Subcutaneous abdominal adipose tissue (tissue), 5 donors: ENCODE measurements around the gene PIGN.

Source experiments
- H3K27ac ChIP-seq: one replicate; pipeline ENCODE4 v1.7.0; 2013; ENCODE audit warnings: low read depth, mild to moderate bottlenecking, inconsistent platforms, low read length, moderate library complexity
- H3K27me3 ChIP-seq, 5 donors: one replicate each; pipeline ENCODE4 v1.7.0; 2013; ENCODE audit warnings: low read length in 5 of 5, inconsistent platforms in 1 of 5; ENCODE audit not compliant: control insufficient read depth in 5 of 5, insufficient read depth in 4 of 5
- H3K36me3 ChIP-seq, 5 donors: one replicate each; pipeline ENCODE4 v1.7.0; 2013; ENCODE audit warnings: low read length in 5 of 5; ENCODE audit not compliant: control insufficient read depth in 5 of 5, insufficient read depth in 5 of 5
- H3K4me1 ChIP-seq, 5 donors: one replicate each; pipeline ENCODE4 v1.7.0; 2013; ENCODE audit warnings: low read length in 5 of 5, mild to moderate bottlenecking in 3 of 5, moderate library complexity in 1 of 5; ENCODE audit not compliant: control insufficient read depth in 5 of 5, insufficient read depth in 5 of 5
- H3K4me3 ChIP-seq, 5 donors: one replicate each; pipeline ENCODE4 v1.7.0; 2013; ENCODE audit warnings: low read length in 5 of 5, low read depth in 1 of 5
- H3K9ac ChIP-seq, 5 donors: one replicate each; pipeline ENCODE4 v1.7.0; 2013; ENCODE audit warnings: low read length in 5 of 5, mild to moderate bottlenecking in 4 of 5, moderate library complexity in 3 of 5
- H3K9me3 ChIP-seq, 5 donors: one replicate each; pipeline ENCODE4 v1.7.0; 2013; ENCODE audit warnings: low read length in 5 of 5; ENCODE audit not compliant: control insufficient read depth in 5 of 5
- donor health status: healthy.
- donor health status: healthy.
- donor health status: healthy.
- donor health status: healthy.
- donor health status: healthy.

Gene PIGN

GRCh38 chr18:62009521-62009920, 177.3 kb downstream of the PIGN start:
- no peaks in the 10 kb centered on the region for H3K4me1 ChIP-seq

GRCh38 chr18:62001396-62001795, 185.5 kb downstream of the PIGN start:
- Histone ChIP-seq H3K27me3 (no peaks in the 10 kb centered on the region), H3K4me3 (no peak overlapping the region), H3K9me3 (peaks cover 0 to 12% (median 6%) of the 10 kb centered on the region in 5 donors), H3K9ac (no peak overlapping the region), H3K27ac (no peak overlapping the region), H3K4me1 (no peaks in the 10 kb centered on the region), H3K36me3 (no peaks in the 10 kb centered on the region)

More at GRCh38 chr18:62009521-62009920, 177.3 kb downstream of the PIGN start:
- Histone ChIP-seq H3K9me3 (peaks cover 0 to 7% (median 0%) of the 10 kb centered on the region in 5 donors), H3K36me3 (no peaks in the 10 kb centered on the region), H3K4me3 (no peak overlapping the region), H3K9ac (no peak overlapping the region), H3K27ac (no peak overlapping the region), H3K27me3 (no peaks in the 10 kb centered on the region)

- Histone ChIP-seq H3K27ac (no peak overlapping the region), H3K4me1 (peaks cover 0 to 3% (median 0%) of the 10 kb centered on the region in 5 donors), H3K4me3 (no peak overlapping the region), H3K9me3 (peaks cover 0 to 7% (median 5%) of the 10 kb centered on the region in 5 donors), H3K9ac (no peak overlapping the region), H3K27me3 (no peaks in the 10 kb centered on the region), H3K36me3 (no peaks in the 10 kb centered on the region)
Observed at GRCh38 chr18:61998957-61999356, 187.9 kb downstream of the PIGN start.

DNA sequence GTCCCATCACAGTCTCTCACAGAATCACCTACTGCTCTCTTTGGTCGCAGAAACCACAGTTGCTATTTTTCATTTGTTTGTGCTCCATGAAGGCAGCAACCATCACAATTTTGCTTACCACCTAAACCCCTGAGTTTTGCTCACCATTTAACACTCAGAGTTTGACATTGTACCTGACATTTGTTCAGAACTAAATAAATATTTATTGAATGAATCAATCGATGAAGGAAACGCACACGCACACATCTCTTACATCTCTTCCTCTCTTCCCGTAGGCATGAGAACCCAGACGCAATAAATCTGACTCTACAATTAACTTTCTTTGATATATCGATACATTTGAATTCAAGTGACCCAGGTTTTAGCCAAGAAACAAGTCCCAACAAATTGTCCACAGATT, 188.5 kb downstream of the PIGN start:
- H3K9me3 ChIP-seq, result peaks cover 0 to 7% (median 5%) of the 10 kb centered on the region in 5 donors
- no peak overlapping the region for H3K9ac ChIP-seq
- H3K4me1 ChIP-seq, result peaks cover 0 to 3% (median under 1%) of the 10 kb centered on the region in 5 donors
- no peaks in the 10 kb centered on the region for H3K36me3 ChIP-seq
- no peaks in the 10 kb centered on the region for H3K27me3 ChIP-seq
- no peak overlapping the region for H3K27ac ChIP-seq
- H3K4me3 ChIP-seq, result no peak overlapping the region

DNA sequence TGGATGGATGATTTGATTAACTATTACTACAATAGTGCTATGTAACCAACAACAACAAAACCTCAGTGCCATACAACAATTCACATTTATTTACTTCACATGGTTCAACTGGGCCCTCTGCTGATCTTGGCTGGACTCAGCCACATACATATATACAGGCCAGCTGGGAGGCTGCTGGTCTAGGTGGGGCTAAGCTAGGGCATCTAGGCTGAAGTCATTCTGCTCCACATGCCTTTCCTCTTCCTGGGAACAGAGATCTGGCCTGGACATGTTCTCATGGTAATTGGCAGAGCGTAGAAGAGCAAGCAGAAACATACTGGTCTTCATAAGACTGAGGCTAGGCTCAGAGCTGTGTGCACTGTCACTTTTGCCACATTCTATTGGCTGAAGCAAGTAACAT, 191.2 kb downstream of the PIGN start:
- Histone ChIP-seq H3K4me1 (peaks cover 0 to 14% (median 11%) of the 10 kb centered on the region in 5 donors), H3K27ac (no peak overlapping the region)

DNA sequence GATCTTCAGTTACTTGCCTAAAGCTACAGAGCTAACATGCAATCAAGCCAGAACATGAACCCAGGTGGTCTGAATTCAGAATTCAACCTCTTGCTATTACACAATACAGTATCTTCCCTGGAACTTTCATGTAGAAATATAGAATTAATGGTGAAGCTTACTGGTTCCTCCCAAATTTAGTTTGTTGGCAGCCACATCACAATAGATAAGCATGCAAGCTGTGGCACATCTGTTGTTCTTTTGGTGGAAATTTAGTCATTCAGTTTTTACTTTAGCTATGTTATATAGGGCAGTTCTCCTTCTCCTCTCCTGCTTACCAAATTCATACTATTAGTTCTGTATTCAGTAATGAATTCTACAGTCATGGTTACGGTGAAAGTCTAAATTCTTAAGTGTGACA, 193.0 kb downstream of the PIGN start:
- no peaks in the 10 kb centered on the region for H3K9me3 ChIP-seq
- H3K9ac ChIP-seq, result no peak overlapping the region
- H3K36me3 ChIP-seq, result no peaks in the 10 kb centered on the region
- peaks cover 0 to 14% (median 11%) of the 10 kb centered on the region in 5 donors for H3K4me1 ChIP-seq
- H3K27ac ChIP-seq, result no peak overlapping the region
- H3K27me3 ChIP-seq, result no peaks in the 10 kb centered on the region
- no peak overlapping the region for H3K4me3 ChIP-seq

More for the DNA sequence above, 191.2 kb downstream of the PIGN start:
- no peaks in the 10 kb centered on the region for H3K27me3 ChIP-seq
- no peak overlapping the region for H3K9ac ChIP-seq
- H3K9me3 ChIP-seq, result peaks cover 0 to 2% (median 0%) of the 10 kb centered on the region in 5 donors
- no peak overlapping the region for H3K4me3 ChIP-seq
- no peaks in the 10 kb centered on the region for H3K36me3 ChIP-seq

DNA sequence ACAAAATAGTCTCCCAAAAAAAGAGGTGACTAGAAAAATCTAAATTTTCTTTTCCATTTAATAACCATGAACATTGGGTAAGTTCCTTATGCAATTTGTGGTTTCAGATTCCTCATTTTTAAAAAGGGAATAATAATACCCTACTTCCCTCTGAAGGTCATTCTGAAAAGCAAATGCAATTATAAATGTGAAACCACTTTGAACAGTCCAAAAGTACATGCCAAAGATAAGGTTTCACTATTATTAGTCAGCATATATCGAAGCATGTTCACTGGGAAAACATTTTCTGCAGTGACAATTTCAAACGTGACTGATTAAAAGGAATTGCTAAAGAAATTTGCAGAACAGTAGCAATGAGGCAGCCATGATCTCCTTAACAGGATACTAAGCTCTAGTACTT, 193.9 kb downstream of the PIGN start:
- no peak overlapping the region for H3K9ac ChIP-seq
- no peaks in the 10 kb centered on the region for H3K27me3 ChIP-seq
- no peaks in the 10 kb centered on the region for H3K36me3 ChIP-seq
- no peak overlapping the region for H3K4me3 ChIP-seq
- no peak overlapping the region for H3K27ac ChIP-seq
- H3K9me3 ChIP-seq, result no peaks in the 10 kb centered on the region
- peaks cover 0 to 14% (median 11%) of the 10 kb centered on the region in 5 donors for H3K4me1 ChIP-seq

- Histone ChIP-seq H3K9ac (no peak overlapping the region), H3K27me3 (no peaks in the 10 kb centered on the region), H3K27ac (no peak overlapping the region)
Observed at GRCh38 chr18:61992285-61992684, 194.6 kb downstream of the PIGN start.

GRCh38 chr18:61991836-61992235, 195.0 kb downstream of the PIGN start:
- no peaks in the 10 kb centered on the region for H3K9me3 ChIP-seq
- no peak overlapping the region for H3K27ac ChIP-seq
- H3K4me3 ChIP-seq, result no peak overlapping the region
- peaks cover 0 to 14% (median 11%) of the 10 kb centered on the region in 5 donors for H3K4me1 ChIP-seq
- H3K9ac ChIP-seq, result no peak overlapping the region
- H3K36me3 ChIP-seq, result no peaks in the 10 kb centered on the region
- H3K27me3 ChIP-seq, result no peaks in the 10 kb centered on the region

More at GRCh38 chr18:61992285-61992684, 194.6 kb downstream of the PIGN start:
- H3K4me1 ChIP-seq, result peaks cover 0 to 14% (median 11%) of the 10 kb centered on the region in 5 donors
- no peak overlapping the region for H3K4me3 ChIP-seq
- H3K36me3 ChIP-seq, result no peaks in the 10 kb centered on the region
- no peaks in the 10 kb centered on the region for H3K9me3 ChIP-seq

GRCh38 chr18:61991201-61991600, 195.7 kb downstream of the PIGN start:
- Histone ChIP-seq H3K36me3 (no peaks in the 10 kb centered on the region), H3K27ac (no peak overlapping the region), H3K4me1 (peaks cover 0 to 14% (median 11%) of the 10 kb centered on the region in 5 donors), H3K9me3 (no peaks in the 10 kb centered on the region), H3K27me3 (no peaks in the 10 kb centered on the region), H3K9ac (no peak overlapping the region), H3K4me3 (no peak overlapping the region)
